Gastrocnemius medialis (tissue), 4 donors: ENCODE results near the gene C19orf25.

Experiments used
- POLR2A ChIP-seq, 2 donors: fragments of 450-650 bp; IDR thresholded peaks; one replicate each; pipeline ENCODE4 v1.6.1; 2017; ENCODE audit warnings: antibody characterized with exemption in 2 of 2, mild to moderate bottlenecking in 2 of 2, moderate library complexity in 2 of 2
- TF ChIP-seq, protein P1 (sequence below), 5 experiments: fragments of 450-650 bp in 3 of 5; fragments of 200-600 bp in 2 of 5; sonication (generic) in 2 of 5; IDR thresholded peaks in 4 of 5; conservative IDR thresholded peaks in 1 of 5; 1 replicate in 4 of 5; 2 replicates in 1 of 5; pipeline ENCODE4 v1.5.1; 2016 to 2019; ENCODE audit warnings: antibody characterized with exemption in 5 of 5, mild to moderate bottlenecking in 3 of 5, moderate library complexity in 3 of 5

DNA sequence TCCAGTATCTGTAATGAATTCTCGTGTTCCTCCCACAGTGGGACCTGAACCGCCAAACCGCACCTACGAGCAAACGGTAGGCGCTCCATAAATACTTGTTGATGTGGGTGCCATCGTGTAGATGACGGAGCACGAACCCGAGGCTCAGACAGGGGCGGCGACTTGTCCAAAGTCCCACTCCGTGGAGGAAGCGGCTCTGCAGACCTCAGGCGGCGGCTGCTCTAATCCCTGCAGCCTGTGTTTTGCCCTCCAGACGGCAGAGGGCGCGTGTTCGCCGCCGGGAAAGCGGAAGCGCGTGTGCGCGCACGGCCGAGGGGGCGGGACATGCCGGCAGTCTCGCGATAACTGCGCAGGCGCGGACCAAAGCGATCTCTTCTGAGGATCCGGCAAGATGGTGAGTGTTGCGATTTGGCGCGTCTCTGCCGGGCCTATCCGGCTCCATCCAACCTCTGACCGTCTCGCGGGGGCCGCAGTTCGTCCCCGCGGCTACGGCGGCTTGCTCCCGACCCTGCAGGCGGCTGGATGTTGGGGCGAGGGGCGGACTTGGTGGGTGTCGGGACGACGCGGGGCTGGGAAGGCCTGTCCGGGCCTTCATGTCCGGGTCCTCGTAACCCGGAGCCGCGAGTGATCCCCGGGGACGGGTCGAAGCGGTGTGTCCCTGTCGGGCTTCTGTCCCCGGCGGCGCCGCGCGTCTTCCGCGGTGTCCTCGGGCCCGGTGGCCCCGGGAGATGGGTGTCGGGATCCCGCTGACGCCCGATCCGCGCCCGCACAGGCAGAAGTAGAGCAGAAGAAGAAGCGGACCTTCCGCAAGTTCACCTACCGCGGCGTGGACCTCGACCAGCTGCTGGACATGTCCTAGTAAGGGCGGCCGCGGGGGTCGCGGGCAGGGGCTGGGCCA, 40.7 kb downstream of the C19orf25 start, which contains the start of gene RPS15:
- TF ChIP-seq, protein P1, sequence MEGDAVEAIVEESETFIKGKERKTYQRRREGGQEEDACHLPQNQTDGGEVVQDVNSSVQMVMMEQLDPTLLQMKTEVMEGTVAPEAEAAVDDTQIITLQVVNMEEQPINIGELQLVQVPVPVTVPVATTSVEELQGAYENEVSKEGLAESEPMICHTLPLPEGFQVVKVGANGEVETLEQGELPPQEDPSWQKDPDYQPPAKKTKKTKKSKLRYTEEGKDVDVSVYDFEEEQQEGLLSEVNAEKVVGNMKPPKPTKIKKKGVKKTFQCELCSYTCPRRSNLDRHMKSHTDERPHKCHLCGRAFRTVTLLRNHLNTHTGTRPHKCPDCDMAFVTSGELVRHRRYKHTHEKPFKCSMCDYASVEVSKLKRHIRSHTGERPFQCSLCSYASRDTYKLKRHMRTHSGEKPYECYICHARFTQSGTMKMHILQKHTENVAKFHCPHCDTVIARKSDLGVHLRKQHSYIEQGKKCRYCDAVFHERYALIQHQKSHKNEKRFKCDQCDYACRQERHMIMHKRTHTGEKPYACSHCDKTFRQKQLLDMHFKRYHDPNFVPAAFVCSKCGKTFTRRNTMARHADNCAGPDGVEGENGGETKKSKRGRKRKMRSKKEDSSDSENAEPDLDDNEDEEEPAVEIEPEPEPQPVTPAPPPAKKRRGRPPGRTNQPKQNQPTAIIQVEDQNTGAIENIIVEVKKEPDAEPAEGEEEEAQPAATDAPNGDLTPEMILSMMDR (IDR thresholded peaks at IDR 0.05 in 4 of 5, conservative IDR thresholded peaks at IDR 0.05 in 1 of 5) = peak; percentile 89 to 97 (median 95)
- peak; percentile 92 to 96 for TF ChIP-seq POLR2A (IDR thresholded peaks at IDR 0.05)
